Activated CD8-positive, alpha-beta T cell treated with anti-CD3 and anti-CD28 coated beads for 36 hours (primary cell): ENCODE data around the gene ELF1. TPM values are rescaled to one million over a fixed set of nuclear protein-coding genes. Genes with fewer than 3 reads are reported as not detected.

Experiments
- ATAC-seq: fragments of 200-7000 bp; cut with Tn5 transposase; one replicate; pipeline ENCODE4 v1.10.0; 2021; ENCODE audit warnings: mild to moderate bottlenecking, moderate library complexity
- CTCF ChIA-PET: fragments of 350-600 bp; sonication (Branson Sonifier 250); formaldehyde crosslinking; loops from one replicate; lab custom pipeline; 2021; ENCODE audit warnings: antibody characterized with exemption; lab: Charles Lee
- POLR2A ChIA-PET: fragments of 350-600 bp; sonication (Branson Sonifier 250); formaldehyde crosslinking; loops from one replicate; lab custom pipeline; 2021; ENCODE audit warnings: antibody characterized with exemption; lab: Charles Lee
- DNase-seq: peaks from one replicate; pipeline ENCODE4 v3.0.0-alpha.2; 2020
- H3K27ac Mint-ChIP-seq: one replicate; pipeline ENCODE4 v1.8.0; 2021; ENCODE audit warnings: mild to moderate bottlenecking, mixed read lengths
- H3K27me3 Mint-ChIP-seq: one replicate; pipeline ENCODE4 v1.8.0; 2021; ENCODE audit warnings: mixed read lengths
- H3K36me3 Mint-ChIP-seq: one replicate; pipeline ENCODE4 v1.8.0; 2021; ENCODE audit warnings: low read depth, mixed read lengths
- H3K4me1 Mint-ChIP-seq: one replicate; pipeline ENCODE4 v1.8.0; 2021; ENCODE audit warnings: low read depth, mixed read lengths
- H3K4me3 Mint-ChIP-seq: one replicate; pipeline ENCODE4 v1.8.0; 2021; ENCODE audit warnings: mild to moderate bottlenecking, moderate library complexity, mixed read lengths
- H3K9me3 Mint-ChIP-seq: one replicate; pipeline ENCODE4 v1.8.0; 2021; ENCODE audit warnings: mixed read lengths
- CTCF ChIP-seq: fragments of 200-600 bp; IDR thresholded peaks from one replicate; pipeline ENCODE4 v1.8.0; 2022; ENCODE audit warnings: antibody characterized with exemption, mild to moderate bottlenecking
- intact Hi-C: fragments of 100-400 bp; cut with micrococcal nuclease; formaldehyde crosslinking; loops from one replicate; pipeline ENCODE4 v1.10.0; 2022
- total RNA-seq, 2 experiments: library from RNA; stranded (reverse); gene quantifications; one replicate each; pipeline ENCODE4 v1.2.3, GENCODE V29; 2021

Gene ELF1
- total RNA-seq, 2 experiments from 2014 or later = 85.2 to 88.2 TPM

- H3K9me3 Mint-ChIP-seq = no peaks in the 10 kb centered on the region
- H3K27ac Mint-ChIP-seq = peak overlapping the region; percentile 100
- intact Hi-C loops = loop anchor here (10.0 kb wide), 1 partner anchor 136 kb away; the partner anchor contains the start of gene KBTBD7
- H3K4me3 Mint-ChIP-seq = peak overlapping the region; percentile 100
- H3K36me3 Mint-ChIP-seq = peaks cover 3% of the 10 kb centered on the region
- peak; percentile 13 for DNase-seq
- H3K4me1 Mint-ChIP-seq = peaks cover 48% of the 10 kb centered on the region
- ChIA-PET POLR2A (interaction anchor here (0.6 to 3.1 kb wide), 7 partner anchors 9 to 137 kb away, joined by 3 to 16 read pairs (median 3); no protein-coding TSS in a partner anchor), CTCF (interaction anchor here (1.6 to 3.9 kb wide), 5 partner anchors 9 to 165 kb away, joined by 7 to 18 read pairs (median 13); partner anchors contain the start of gene ELF1)
- ATAC-seq = no peak
- H3K27me3 Mint-ChIP-seq = peaks cover 2% of the 10 kb centered on the region
- TF ChIP-seq CTCF = no peak
Observed at GRCh38 chr13:41058295-41059070, 39.4 kb upstream of the ELF1 start.

GRCh38 chr13:41056826-41057711 is 38.0 kb upstream of the ELF1 start:
- H3K4me3 Mint-ChIP-seq = no peak overlapping the region
- no peak for TF ChIP-seq CTCF
- ChIA-PET CTCF (interaction anchor here (0.9 kb wide), 1 partner anchor 165 kb away, joined by 3 read pairs; no protein-coding TSS in a partner anchor), POLR2A (interaction anchor here (1.0 kb wide), 1 partner anchor 41 kb away, joined by 3 read pairs; no protein-coding TSS in a partner anchor)
- H3K36me3 Mint-ChIP-seq = peaks cover 3% of the 10 kb centered on the region
- H3K27ac Mint-ChIP-seq = no peak overlapping the region
- DNase-seq (no peak), ATAC-seq (no peak)
- intact Hi-C loops = loop anchor here (10.0 kb wide), 1 partner anchor 138 kb away; the partner anchor contains the start of gene KBTBD7
- no peaks in the 10 kb centered on the region for H3K9me3 Mint-ChIP-seq
- H3K4me1 Mint-ChIP-seq = peaks cover 39% of the 10 kb centered on the region
- H3K27me3 Mint-ChIP-seq = peaks cover 2% of the 10 kb centered on the region

DNA sequence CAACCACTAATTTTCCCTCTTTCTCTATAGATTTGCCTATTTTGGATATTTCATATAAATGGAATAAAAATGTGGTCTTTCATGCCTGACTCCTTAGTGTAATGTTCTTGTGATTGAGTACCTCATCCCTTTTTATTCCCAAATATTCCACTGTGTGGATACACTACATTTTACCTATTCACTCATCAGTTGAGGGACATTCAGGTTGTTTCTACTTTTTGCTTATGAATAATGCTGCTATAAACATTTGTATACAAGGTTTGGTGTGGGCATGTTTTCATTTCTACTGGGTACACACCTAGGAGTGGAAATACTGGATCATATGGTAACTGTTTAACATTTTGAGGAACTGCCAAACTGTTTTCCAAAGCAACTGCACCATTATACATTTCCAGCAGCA is 37.1 kb upstream of the ELF1 start:
- Mint-ChIP-seq H3K27me3 (peaks cover 2% of the 10 kb centered on the region), H3K9me3 (no peaks in the 10 kb centered on the region), H3K27ac (no peak overlapping the region), H3K4me3 (no peak overlapping the region), H3K4me1 (peaks cover 44% of the 10 kb centered on the region), H3K36me3 (peaks cover 3% of the 10 kb centered on the region)
- ChIA-PET POLR2A (no interaction called here), CTCF (interaction anchor here (2.5 to 3.1 kb wide), 2 partner anchors 12 to 14 kb away, joined by 5 to 12 read pairs; no protein-coding TSS in a partner anchor)
- ATAC-seq (no peak), DNase-seq (no peak)
- TF ChIP-seq CTCF = no peak
- intact Hi-C loops = loop anchor here (10.0 kb wide), 1 partner anchor 139 kb away; the partner anchor contains the start of gene KBTBD7

- Mint-ChIP-seq H3K4me3 (peak overlapping the region; percentile 6), H3K36me3 (peaks cover 3% of the 10 kb centered on the region), H3K27me3 (no peaks in the 10 kb centered on the region), H3K27ac (no peak overlapping the region), H3K9me3 (no peaks in the 10 kb centered on the region), H3K4me1 (peaks cover 51% of the 10 kb centered on the region)
- POLR2A ChIA-PET = interaction anchor here (0.7 to 1.0 kb wide), 3 partner anchors 41 to 111 kb away, joined by 3 read pairs; no protein-coding TSS in a partner anchor
- CTCF ChIA-PET = interaction anchor here (0.7 to 3.9 kb wide), 39 partner anchors 9 to 217 kb away, joined by 3 to 37 read pairs (median 6); partner anchors contain the start of gene ELF1
- intact Hi-C loops = loop anchor here (5.0 to 10.0 kb wide), 2 partner anchors 73 to 140 kb away; partner anchors contain the start of gene KBTBD7
- peak; percentile 55 for TF ChIP-seq CTCF
- ATAC-seq = no peak
- DNase-seq = no peak
Observed at GRCh38 chr13:41054919-41055619, 36.0 kb upstream of the ELF1 start.
